CD14-positive monocyte (primary cell): ENCODE measurements around the gene DDX10. TPM values are rescaled to one million over a fixed set of nuclear protein-coding genes. Genes with fewer than 3 reads are reported as not detected.

Experiments used
- DNase-seq, 3 donors: peaks; one replicate each; pipeline ENCODE4 v3.0.0-alpha.2; 2011 to 2022
- H2AFZ ChIP-seq: 2 replicates; pipeline ENCODE4 v1.6.0; 2012; ENCODE audit warnings: mild to moderate bottlenecking, low read depth, low read length, inconsistent platforms; ENCODE audit not compliant: insufficient read depth, poor library complexity, severe bottlenecking
- H3K27ac ChIP-seq, 2 donors: 1 replicate in 1 of 2; 2 replicates in 1 of 2; pipeline ENCODE4 v1.5.1; 2012 to 2013; ENCODE audit warnings: low read length in 2 of 2, control low read depth in 1 of 2, inconsistent platforms in 1 of 2, low read depth in 1 of 2, mild to moderate bottlenecking in 1 of 2
- H3K27me3 ChIP-seq, 2 donors: one replicate each; pipeline versions ENCODE4 v1.6.0 to v1.6.1; 2011 to 2013; ENCODE audit warnings: low read length in 2 of 2; ENCODE audit not compliant: control insufficient read depth in 2 of 2, insufficient read depth in 2 of 2
- H3K36me3 ChIP-seq, 2 donors: replicated peaks in 1 of 2; 1 replicate in 1 of 2; 2 replicates in 1 of 2; pipeline versions ENCODE4 v1.5.1 to v1.6.1; 2012 to 2013; ENCODE audit warnings: low read length in 2 of 2, control low read depth in 1 of 2, inconsistent platforms in 1 of 2, mild to moderate bottlenecking in 1 of 2; ENCODE audit not compliant: insufficient read depth in 2 of 2, control insufficient read depth in 1 of 2
- H3K4me1 ChIP-seq, 2 donors: 1 replicate in 1 of 2; 2 replicates in 1 of 2; pipeline versions ENCODE4 v1.5.1 to v1.6.1; 2012 to 2013; ENCODE audit warnings: low read length in 2 of 2, control low read depth in 1 of 2, inconsistent platforms in 1 of 2, mild to moderate bottlenecking in 1 of 2, moderate library complexity in 1 of 2; ENCODE audit not compliant: insufficient read depth in 2 of 2, control insufficient read depth in 1 of 2
- H3K4me2 ChIP-seq: replicated peaks from 2 replicates; pipeline ENCODE3; 2012; ENCODE audit warnings: low read length, moderate library complexity, mild to moderate bottlenecking; ENCODE audit not compliant: poor library complexity, severe bottlenecking; ENCODE audit errors: extremely low read depth
- H3K4me3 ChIP-seq, 3 experiments: fragments of 200-600 bp in 1 of 3; sonication (generic) in 1 of 3; replicated peaks in 1 of 3; 1 replicate in 2 of 3; 2 replicates in 1 of 3; pipeline ENCODE4 v1.5.1; 2011 to 2013; ENCODE audit warnings: low read length in 3 of 3, mild to moderate bottlenecking in 3 of 3, control low read depth in 2 of 3, low read depth in 2 of 3, inconsistent platforms in 1 of 3, moderate library complexity in 1 of 3
- H3K79me2 ChIP-seq: 2 replicates; pipeline ENCODE4 v1.6.0; 2012; ENCODE audit warnings: mild to moderate bottlenecking, control low read depth, inconsistent platforms, low read length, moderate library complexity; ENCODE audit not compliant: insufficient read depth
- H3K9ac ChIP-seq: 2 replicates; pipeline ENCODE4 v1.6.0; 2017; ENCODE audit warnings: low read length, mild to moderate bottlenecking; ENCODE audit not compliant: insufficient read depth, poor library complexity, severe bottlenecking
- H3K9me3 ChIP-seq, 2 donors: replicated peaks in 1 of 2; 1 replicate in 1 of 2; 2 replicates in 1 of 2; pipeline versions ENCODE4 v1.5.1 to v1.6.1; 2012 to 2013; ENCODE audit warnings: low read length in 2 of 2, control low read depth in 1 of 2; ENCODE audit not compliant: control insufficient read depth in 1 of 2, insufficient read depth in 1 of 2
- H4K20me1 ChIP-seq: 2 replicates; pipeline ENCODE4 v1.6.0; 2012; ENCODE audit warnings: mild to moderate bottlenecking, low read length, control low read depth, moderate library complexity; ENCODE audit not compliant: insufficient read depth
- H3K27ac Mint-ChIP-seq, 7 donors: one replicate each; pipeline ENCODE4 v1.8.0; 2020; ENCODE audit warnings: mild to moderate bottlenecking in 7 of 7, mixed read lengths in 7 of 7, moderate library complexity in 6 of 7, inconsistent platforms in 2 of 7
- H3K27me3 Mint-ChIP-seq, 3 donors: one replicate each; pipeline ENCODE4 v1.8.0; 2021 to 2022; ENCODE audit warnings: low read depth in 3 of 3, mild to moderate bottlenecking in 3 of 3, mixed read lengths in 3 of 3, moderate library complexity in 3 of 3, inconsistent platforms in 1 of 3
- H3K36me3 Mint-ChIP-seq, 2 donors: one replicate each; pipeline ENCODE4 v1.8.0; 2020; ENCODE audit warnings: mixed read lengths in 2 of 2, inconsistent platforms in 1 of 2, mild to moderate bottlenecking in 1 of 2
- H3K4me1 Mint-ChIP-seq: one replicate; pipeline ENCODE4 v1.8.0; 2020; ENCODE audit warnings: mild to moderate bottlenecking, mixed read lengths
- H3K4me3 Mint-ChIP-seq, 2 donors: one replicate each; pipeline ENCODE4 v1.8.0; 2020; ENCODE audit warnings: mild to moderate bottlenecking in 2 of 2, mixed read lengths in 2 of 2, moderate library complexity in 1 of 2
- H3K9me3 Mint-ChIP-seq, 7 donors: one replicate each; pipeline ENCODE4 v1.8.0; 2020 to 2022; ENCODE audit warnings: mixed read lengths in 7 of 7, mild to moderate bottlenecking in 6 of 7, moderate library complexity in 6 of 7, inconsistent platforms in 2 of 7
- WGBS: methylation state at CpG from one replicate; pipeline ENCODE4 v1.1.5; 2013; ENCODE audit warnings: missing lambda C conversion rate; ENCODE audit not compliant: insufficient coverage; 5-methylcytosine and 5-hydroxymethylcytosine counted together
- intact Hi-C, 2 donors: fragments of 100-400 bp; cut with micrococcal nuclease; formaldehyde crosslinking; loops; one replicate each; pipeline versions ENCODE4 v1.15.0 to v1.15.1; 2023
- polyA plus RNA-seq, 3 donors: library from polyadenylated mRNA; depleted of rRNA in 1 of 3; unstranded in 2 of 3; stranded (reverse) in 1 of 3; fragments of 300-500 nt in 2 of 3; fragments of >200 nt in 1 of 3; fragmentation: Illumina TruSeq in 2 of 3; gene quantifications; 1 replicate in 2 of 3; 2 replicates in 1 of 3; pipeline ENCODE4 v1.2.3, GENCODE V29; 2012 to 2021
- TF ChIP-seq, protein P1 (sequence below): fragments of 200-600 bp; IDR thresholded peaks from one replicate; pipeline ENCODE4 v1.8.0; 2022; ENCODE audit warnings: antibody characterized with exemption, mild to moderate bottlenecking

The DDX10 gene
- polyA plus RNA-seq, 3 donors: 5.0 to 6.3 (median 5.3) TPM

DNA sequence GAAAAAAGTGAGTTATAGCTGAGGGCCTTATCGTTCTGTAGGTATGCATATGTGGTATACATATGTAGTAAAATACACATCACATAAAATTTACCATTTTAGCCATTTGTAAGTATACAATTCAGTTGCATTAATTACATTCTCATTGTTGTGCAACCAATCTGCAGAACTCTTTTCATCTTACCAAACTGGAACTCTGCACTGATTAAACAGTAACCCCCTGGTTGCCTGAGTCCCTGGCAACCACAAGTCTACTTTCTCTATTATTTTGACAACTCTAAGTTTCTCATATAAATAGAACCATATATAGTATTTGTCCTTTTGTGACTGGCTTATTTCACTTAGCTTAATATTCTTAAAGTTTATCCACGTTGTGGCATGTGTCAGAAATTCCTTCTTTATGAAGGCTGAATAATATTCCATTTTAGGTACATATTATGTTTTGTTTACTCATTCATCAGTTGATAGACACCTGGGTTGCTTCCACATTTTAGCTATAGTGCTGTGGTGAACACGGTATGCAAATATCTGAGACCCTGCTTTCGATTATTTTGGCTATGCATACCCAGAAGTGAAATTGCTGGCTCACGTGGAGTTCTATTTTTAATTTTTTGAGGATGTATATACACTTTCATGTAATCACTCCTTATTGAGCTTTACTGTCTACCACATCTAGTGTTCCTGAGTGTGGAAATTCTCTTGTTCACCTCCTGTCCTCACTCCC is 1.6 kb upstream of the DDX10 start:
- H3K9ac ChIP-seq: no peak overlapping the region
- H3K4me3 Mint-ChIP-seq: no peak overlapping the region
- H3K36me3 Mint-ChIP-seq: no peaks in the 10 kb centered on the region
- DNase-seq: no peak
- no peaks in the 10 kb centered on the region for H3K36me3 ChIP-seq
- no peak overlapping the region for H3K27ac ChIP-seq
- H3K27me3 ChIP-seq: peaks cover 0 to 1% of the 10 kb centered on the region in 2 donors
- peaks cover 29% of the 10 kb centered on the region for H3K79me2 ChIP-seq
- H3K4me1 Mint-ChIP-seq: peaks cover 23% of the 10 kb centered on the region
- no peak overlapping the region for H3K4me2 ChIP-seq
- H3K9me3 Mint-ChIP-seq: no peaks in the 10 kb centered on the region
- WGBS: no CpG with 5 or more reads among the region's 5 CpGs
- peak overlapping the region; percentile 94 for H2AFZ ChIP-seq
- no peak overlapping the region for H3K4me3 ChIP-seq
- peaks cover 0 to 4% (median 2%) of the 10 kb centered on the region in 3 donors for H3K27me3 Mint-ChIP-seq
- intact Hi-C loops: loop anchor here in 1 of 2 donors (10.0 kb wide), 1 partner anchor 539 kb away; the partner anchor contains the start of gene ACAT1
- no peak overlapping the region for H3K27ac Mint-ChIP-seq
- TF ChIP-seq, protein P1, sequence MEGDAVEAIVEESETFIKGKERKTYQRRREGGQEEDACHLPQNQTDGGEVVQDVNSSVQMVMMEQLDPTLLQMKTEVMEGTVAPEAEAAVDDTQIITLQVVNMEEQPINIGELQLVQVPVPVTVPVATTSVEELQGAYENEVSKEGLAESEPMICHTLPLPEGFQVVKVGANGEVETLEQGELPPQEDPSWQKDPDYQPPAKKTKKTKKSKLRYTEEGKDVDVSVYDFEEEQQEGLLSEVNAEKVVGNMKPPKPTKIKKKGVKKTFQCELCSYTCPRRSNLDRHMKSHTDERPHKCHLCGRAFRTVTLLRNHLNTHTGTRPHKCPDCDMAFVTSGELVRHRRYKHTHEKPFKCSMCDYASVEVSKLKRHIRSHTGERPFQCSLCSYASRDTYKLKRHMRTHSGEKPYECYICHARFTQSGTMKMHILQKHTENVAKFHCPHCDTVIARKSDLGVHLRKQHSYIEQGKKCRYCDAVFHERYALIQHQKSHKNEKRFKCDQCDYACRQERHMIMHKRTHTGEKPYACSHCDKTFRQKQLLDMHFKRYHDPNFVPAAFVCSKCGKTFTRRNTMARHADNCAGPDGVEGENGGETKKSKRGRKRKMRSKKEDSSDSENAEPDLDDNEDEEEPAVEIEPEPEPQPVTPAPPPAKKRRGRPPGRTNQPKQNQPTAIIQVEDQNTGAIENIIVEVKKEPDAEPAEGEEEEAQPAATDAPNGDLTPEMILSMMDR: no peak
- no peaks in the 10 kb centered on the region for H4K20me1 ChIP-seq
- H3K4me1 ChIP-seq: peaks cover 10 to 21% of the 10 kb centered on the region in 2 donors
- no peaks in the 10 kb centered on the region for H3K9me3 ChIP-seq

DNA sequence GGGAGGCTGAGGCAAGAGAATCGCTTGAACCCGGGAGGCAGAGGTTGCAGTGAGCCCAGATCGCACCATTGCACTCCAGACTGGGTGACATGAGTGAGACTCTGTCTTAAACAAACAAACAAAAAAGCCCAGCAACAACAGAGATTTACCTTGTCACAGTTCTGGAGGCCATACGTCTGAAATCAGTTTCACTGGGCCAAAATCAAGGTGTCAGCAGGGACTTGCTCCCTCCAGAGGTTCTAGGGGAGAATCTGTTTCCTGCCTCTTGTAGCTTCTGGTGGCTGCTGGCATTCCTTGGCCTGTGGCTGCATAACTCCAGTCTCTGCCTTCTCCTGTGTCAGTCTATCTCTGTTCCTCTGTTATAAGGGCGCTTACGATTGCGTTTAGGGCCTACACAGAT is 1.5 kb downstream of the DDX10 start:
- H2AFZ ChIP-seq: no peak overlapping the region
- Mint-ChIP-seq H3K9me3 (no peaks in the 10 kb centered on the region), H3K27ac (peak overlapping the region in 4 of 7 donors; percentile 17 to 68 (median 56)), H3K4me1 (peaks cover 24% of the 10 kb centered on the region), H3K27me3 (peaks cover 0 to 2% (median 0%) of the 10 kb centered on the region in 3 donors), H3K4me3 (no peak overlapping the region), H3K36me3 (peaks cover 4 to 5% of the 10 kb centered on the region in 2 donors)
- H3K36me3 ChIP-seq: no peaks in the 10 kb centered on the region
- H3K9me3 ChIP-seq: no peaks in the 10 kb centered on the region
- no peaks in the 10 kb centered on the region for H3K27me3 ChIP-seq
- H3K4me2 ChIP-seq: no peak overlapping the region
- no peak overlapping the region for H3K9ac ChIP-seq
- H4K20me1 ChIP-seq: no peaks in the 10 kb centered on the region
- peak overlapping the region in 1 of 2 donors; percentile 84 for H3K27ac ChIP-seq
- peaks cover 46% of the 10 kb centered on the region for H3K79me2 ChIP-seq
- DNase-seq: no peak
- no peak overlapping the region for H3K4me3 ChIP-seq
- TF ChIP-seq, protein P1: no peak
- peaks cover 10 to 21% of the 10 kb centered on the region in 2 donors for H3K4me1 ChIP-seq
- intact Hi-C loops: loop anchor here in 1 of 2 donors (10.0 kb wide), 1 partner anchor 542 kb away; the partner anchor contains the start of gene ACAT1
- 96% methylated on average over 7 of the region's 7 CpGs for WGBS
